ENCODE data around the gene SLC39A9.
A peak's percentile ranks its signal among the peaks of the same experiment; 100 is the strongest.

SLC39A9 gene, protein sequence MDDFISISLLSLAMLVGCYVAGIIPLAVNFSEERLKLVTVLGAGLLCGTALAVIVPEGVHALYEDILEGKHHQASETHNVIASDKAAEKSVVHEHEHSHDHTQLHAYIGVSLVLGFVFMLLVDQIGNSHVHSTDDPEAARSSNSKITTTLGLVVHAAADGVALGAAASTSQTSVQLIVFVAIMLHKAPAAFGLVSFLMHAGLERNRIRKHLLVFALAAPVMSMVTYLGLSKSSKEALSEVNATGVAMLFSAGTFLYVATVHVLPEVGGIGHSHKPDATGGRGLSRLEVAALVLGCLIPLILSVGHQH

DNA sequence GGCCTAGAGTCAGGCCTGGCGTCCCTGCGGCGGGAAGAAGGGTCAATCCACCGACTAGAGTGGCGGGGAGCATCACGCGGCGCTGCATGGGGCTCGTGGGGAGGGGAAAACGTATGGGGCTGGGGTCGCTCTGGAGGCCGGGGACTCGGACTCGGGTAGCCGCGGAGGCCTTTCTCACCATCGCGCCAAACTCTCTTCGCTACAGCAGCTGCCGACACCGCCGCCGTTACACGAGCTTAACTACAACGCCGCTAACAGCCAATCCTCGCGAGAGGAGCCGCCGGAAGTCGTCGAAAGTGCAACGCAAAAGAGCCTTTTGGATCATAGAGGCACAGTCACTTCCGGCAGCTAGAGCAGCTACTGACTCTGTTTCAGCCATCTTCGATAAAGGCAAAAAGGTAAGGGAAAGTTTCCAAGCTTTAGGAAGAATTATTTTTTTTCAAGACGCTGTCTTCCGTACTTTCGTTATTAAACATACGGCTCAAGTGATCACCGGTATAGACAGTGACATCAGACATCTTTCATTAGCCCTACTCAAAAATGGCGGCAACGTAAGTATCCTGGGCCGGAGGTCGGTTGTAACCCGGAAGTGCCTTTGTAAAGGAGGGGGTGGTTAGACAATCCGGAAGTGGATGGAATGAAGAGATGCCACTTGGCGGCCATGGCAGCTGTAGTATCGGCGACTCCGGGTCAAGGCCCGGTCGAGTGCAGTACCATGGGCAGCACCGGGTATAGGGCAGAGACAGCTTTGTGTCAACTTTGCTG lies at the start of gene SLC39A9, which contains the start of gene ERH:
SLC39A9 (plus strand) TSS at position 640 of the 765 bp plus-strand sequence. CDS start 678 bp downstream, outside the sequence.
ERH (minus strand) TSS at position 247 of the 765 bp plus-strand sequence; CDS start at position 181, 66 bp downstream.
- peak within 1 kb of the TSS; percentile 86 for H3K4me3 ChIP-seq
- peaks cover 63% of the 10 kb centered on the region for H3K4me1 ChIP-seq
- no peak for TF ChIP-seq Cebpa-rat (IDR thresholded peaks at IDR 0.05)
- H3K36me3 ChIP-seq: peaks cover 36% of the 10 kb centered on the region
- H3K27ac ChIP-seq: peak within 1 kb of the TSS; percentile 98
- no peaks in the 10 kb centered on the region for H3K27me3 ChIP-seq
- peak within 1 kb of the TSS; percentile 94 for H3K4me2 ChIP-seq
- no peaks in the 10 kb centered on the region for H3K9me3 ChIP-seq
- peaks cover 63% of the 10 kb centered on the region for H4K20me1 ChIP-seq
- H3K9ac ChIP-seq: peak within 1 kb of the TSS; percentile 99

DNA sequence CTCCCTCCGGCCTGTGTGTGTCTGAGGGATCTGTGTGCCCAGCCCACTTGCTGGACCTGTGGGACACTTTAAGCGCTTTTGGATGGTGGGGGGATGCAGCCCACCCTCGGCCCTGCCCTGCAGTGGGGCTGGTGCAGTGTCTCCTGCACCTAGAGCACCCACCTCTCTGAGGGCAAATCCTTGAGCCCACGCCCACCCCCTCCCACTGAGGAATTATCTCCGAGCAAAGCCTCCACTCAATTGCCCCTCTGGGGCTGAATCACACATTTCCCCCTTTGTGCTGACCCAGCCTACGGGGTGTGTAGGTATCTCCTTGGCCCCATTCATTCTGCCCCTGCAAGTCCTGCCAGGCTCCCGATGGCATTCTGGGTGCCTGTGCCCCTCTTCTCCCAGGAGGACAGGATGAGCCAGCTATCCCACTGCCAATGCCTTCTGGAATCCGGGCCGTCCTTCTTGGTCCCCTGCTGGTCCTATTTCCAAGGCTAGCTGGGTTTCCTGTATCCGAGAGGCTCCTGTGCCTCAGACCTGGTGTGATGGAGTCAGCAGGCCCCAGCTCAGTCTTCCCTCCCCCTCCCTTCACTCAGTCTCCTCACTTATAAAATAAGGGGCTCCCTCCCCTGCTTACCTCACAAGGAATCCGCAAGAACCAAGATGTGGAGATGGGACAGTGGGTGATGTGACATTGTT lies 49.3 kb upstream of the SLC39A9 start:
- no peak overlapping the region for H3K4me3 ChIP-seq
- TF ChIP-seq Cebpa-rat (IDR thresholded peaks at IDR 0.05): no peak
- no peaks in the 10 kb centered on the region for H3K36me3 ChIP-seq
- no peak overlapping the region for H3K9ac ChIP-seq
- H4K20me1 ChIP-seq: no peaks in the 10 kb centered on the region
- no peak overlapping the region for H3K4me2 ChIP-seq
- H3K4me1 ChIP-seq: peaks cover 15% of the 10 kb centered on the region
- no peaks in the 10 kb centered on the region for H3K9me3 ChIP-seq
- no peaks in the 10 kb centered on the region for H3K27me3 ChIP-seq
- H3K27ac ChIP-seq: no peak overlapping the region

DNA sequence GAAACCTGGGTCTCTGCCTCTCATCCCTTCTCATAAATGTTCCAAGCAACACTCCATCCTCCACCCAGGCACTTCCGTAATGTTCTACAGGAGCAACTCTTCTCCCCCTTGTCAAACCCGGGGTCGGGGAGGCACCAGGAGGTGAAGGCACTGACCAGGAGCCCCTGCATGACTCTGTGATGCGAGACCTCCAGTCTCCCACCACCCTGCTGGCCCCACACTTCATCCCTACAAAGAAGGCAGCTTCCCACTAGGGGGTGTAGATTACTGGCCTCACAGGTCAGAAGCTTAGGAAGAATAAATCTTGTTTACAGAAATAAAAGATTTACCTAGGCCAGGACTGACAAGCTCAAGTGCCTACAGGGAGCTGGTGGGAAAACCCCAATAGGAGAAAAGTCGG lies 47.6 kb upstream of the SLC39A9 start:
- no peaks in the 10 kb centered on the region for H4K20me1 ChIP-seq
- peaks cover 19% of the 10 kb centered on the region for H3K4me1 ChIP-seq
- H3K9ac ChIP-seq: no peak overlapping the region
- H3K4me2 ChIP-seq: no peak overlapping the region
- H3K9me3 ChIP-seq: no peaks in the 10 kb centered on the region
- TF ChIP-seq Cebpa-rat (IDR thresholded peaks at IDR 0.05): no peak
- H3K27ac ChIP-seq: no peak overlapping the region
- H3K36me3 ChIP-seq: no peaks in the 10 kb centered on the region
- H3K27me3 ChIP-seq: no peaks in the 10 kb centered on the region
- H3K4me3 ChIP-seq: no peak overlapping the region

DNA sequence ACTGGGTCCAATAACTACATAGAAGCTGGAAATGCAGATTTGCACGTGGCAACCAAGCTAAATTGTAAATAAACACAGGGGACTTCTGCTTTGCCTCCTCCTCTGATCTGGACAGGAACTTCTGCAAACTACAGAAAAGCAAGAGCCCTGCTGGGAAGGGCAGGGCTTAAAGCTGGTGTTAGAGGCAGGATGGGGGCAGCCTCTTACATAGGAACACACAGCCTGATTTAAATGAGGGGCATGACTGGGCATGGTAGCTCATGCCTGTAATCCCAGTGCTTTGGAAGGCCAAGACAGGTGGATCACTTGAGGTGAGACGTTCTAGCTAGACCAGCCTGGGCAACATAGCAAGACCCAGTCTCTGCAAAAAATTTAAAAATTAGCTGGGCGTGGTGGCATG lies 47.1 kb upstream of the SLC39A9 start:
- Histone ChIP-seq H4K20me1 (no peaks in the 10 kb centered on the region), H3K4me3 (no peak overlapping the region), H3K27ac (no peak overlapping the region), H3K4me1 (peaks cover 19% of the 10 kb centered on the region), H3K4me2 (no peak overlapping the region), H3K36me3 (no peaks in the 10 kb centered on the region), H3K9ac (no peak overlapping the region), H3K27me3 (no peaks in the 10 kb centered on the region), H3K9me3 (no peaks in the 10 kb centered on the region)
- TF ChIP-seq Cebpa-rat (IDR thresholded peaks at IDR 0.05): no peak

DNA sequence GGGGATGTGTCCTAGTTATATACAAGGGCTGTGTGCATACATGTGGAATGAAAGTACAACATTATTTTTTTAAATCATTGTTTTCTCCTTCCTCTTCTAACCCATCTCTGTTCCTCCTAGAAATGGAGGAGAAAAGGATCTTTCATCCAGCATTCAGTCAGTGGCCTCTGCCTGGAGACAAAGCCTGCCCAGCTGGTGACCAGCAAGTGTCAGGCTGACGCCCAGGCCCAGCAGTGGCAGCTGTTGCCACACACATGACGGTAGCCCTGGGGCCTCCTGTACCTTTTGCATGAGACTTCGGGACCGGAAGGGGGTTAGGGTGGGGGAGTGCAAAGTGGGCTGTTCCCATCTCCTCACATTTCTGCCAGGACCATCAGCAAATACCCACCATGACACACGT lies 46.6 kb upstream of the SLC39A9 start:
- H3K27me3 ChIP-seq: no peaks in the 10 kb centered on the region
- TF ChIP-seq Cebpa-rat (IDR thresholded peaks at IDR 0.05): no peak
- no peaks in the 10 kb centered on the region for H3K9me3 ChIP-seq
- no peak overlapping the region for H3K4me2 ChIP-seq
- no peaks in the 10 kb centered on the region for H4K20me1 ChIP-seq
- no peaks in the 10 kb centered on the region for H3K36me3 ChIP-seq
- no peak overlapping the region for H3K27ac ChIP-seq
- H3K9ac ChIP-seq: no peak overlapping the region
- H3K4me1 ChIP-seq: peaks cover 19% of the 10 kb centered on the region
- H3K4me3 ChIP-seq: no peak overlapping the region

DNA sequence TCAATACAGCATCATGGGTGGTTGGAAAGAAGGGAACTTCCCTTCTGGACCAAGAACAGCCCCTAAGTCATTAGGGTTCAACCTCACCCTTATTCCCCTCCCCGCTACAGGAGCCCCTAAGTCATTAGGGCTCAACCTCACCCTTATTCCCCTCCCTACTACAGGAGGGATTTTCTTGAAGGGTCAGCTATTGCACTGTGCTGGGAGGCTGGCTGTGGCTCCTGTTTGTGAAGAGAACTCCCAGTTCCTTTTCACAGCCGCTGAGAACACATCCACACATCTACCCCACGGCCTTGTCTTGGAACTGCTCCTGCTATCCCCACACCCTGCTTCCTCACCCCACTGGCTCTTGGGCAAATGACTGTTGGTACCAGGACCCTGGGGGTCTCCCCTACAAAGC lies 45.3 kb upstream of the SLC39A9 start:
- Histone ChIP-seq H3K27me3 (no peaks in the 10 kb centered on the region), H3K4me2 (no peak overlapping the region), H3K4me1 (peaks cover 22% of the 10 kb centered on the region), H3K36me3 (no peaks in the 10 kb centered on the region), H3K4me3 (no peak overlapping the region), H4K20me1 (no peaks in the 10 kb centered on the region), H3K9ac (no peak overlapping the region), H3K27ac (no peak overlapping the region), H3K9me3 (no peaks in the 10 kb centered on the region)
- TF ChIP-seq Cebpa-rat (IDR thresholded peaks at IDR 0.05): no peak

DNA sequence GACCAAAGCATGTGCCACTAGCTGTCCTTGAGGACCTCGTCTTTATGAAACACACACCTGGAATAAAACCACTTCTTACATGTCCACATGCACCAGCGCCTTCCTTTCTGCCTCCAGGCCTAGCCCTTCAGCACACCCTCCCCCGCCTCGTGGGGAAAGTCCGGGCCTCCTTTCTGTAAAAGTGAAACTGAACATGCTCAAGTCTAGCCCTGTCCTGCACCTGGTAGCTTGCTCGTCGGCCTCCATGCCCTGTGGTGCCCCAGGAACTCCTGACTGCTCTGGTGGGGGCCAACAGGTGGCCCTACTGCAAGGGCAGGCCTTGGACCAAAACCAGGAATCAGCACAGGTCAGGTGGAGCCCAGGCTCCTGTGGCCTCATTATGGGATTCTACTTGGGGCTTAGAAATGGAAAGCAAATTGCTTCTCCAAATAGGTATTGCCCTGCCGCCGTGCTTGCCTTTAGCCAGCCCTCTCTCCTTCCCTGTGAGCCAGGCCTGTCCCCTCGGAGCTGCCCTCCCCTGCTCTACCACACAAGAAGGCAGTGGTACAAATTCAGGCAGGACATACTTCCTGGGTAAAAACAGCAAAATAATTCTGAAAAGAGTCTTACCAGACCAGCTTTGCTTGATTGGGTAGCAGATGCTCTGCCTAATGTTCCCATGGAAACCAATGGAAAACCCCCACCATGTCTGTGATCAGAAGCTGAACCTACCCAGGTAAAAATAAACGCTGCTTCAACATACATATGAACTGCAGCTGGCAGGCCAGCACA lies 43.9 kb upstream of the SLC39A9 start:
- Histone ChIP-seq H3K4me3 (no peak overlapping the region), H3K27me3 (no peaks in the 10 kb centered on the region)
- TF ChIP-seq Cebpa-rat (IDR thresholded peaks at IDR 0.05): no peak

DNA sequence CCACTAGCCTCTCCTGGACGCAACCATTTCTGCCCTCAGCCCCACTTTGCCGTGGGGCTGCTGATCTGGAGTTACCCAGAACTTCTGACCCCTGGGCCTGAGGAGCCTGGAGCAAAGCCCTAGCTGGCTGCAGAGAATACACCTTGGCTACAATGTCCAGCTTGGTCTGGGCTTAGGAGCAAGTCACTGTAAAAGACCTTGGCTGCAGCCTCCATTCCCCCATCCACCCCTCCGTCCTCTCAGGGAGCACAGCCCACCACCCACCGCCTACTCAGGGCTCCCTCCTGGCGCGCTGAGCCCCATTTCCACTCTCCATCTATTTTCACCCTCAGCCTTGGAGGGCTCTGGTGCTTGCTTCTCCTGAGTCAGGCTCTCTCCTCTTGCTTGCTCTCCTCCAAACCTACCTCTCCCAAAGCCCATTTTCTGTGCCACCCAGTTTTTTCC lies 43.3 kb upstream of the SLC39A9 start:
- H3K4me1 ChIP-seq: peaks cover 29% of the 10 kb centered on the region
- peak overlapping the region; percentile 54; the same call in 1 of the 2 replicates for H3K27ac ChIP-seq
- no peaks in the 10 kb centered on the region for H3K27me3 ChIP-seq
- H3K9me3 ChIP-seq: no peaks in the 10 kb centered on the region
- H3K36me3 ChIP-seq: no peaks in the 10 kb centered on the region
- peak overlapping the region; percentile 64; the same call in 1 of the 2 replicates for H3K4me2 ChIP-seq
- H3K9ac ChIP-seq: no peak overlapping the region
- H3K4me3 ChIP-seq: no peak overlapping the region
- no peaks in the 10 kb centered on the region for H4K20me1 ChIP-seq
- TF ChIP-seq Cebpa-rat (IDR thresholded peaks at IDR 0.05): no peak

More for the DNA sequence above, 43.9 kb upstream of the SLC39A9 start:
- H4K20me1 ChIP-seq: no peaks in the 10 kb centered on the region
- peak overlapping the region; percentile 11; the same call in 1 of the 2 replicates for H3K9ac ChIP-seq
- no peaks in the 10 kb centered on the region for H3K36me3 ChIP-seq
- peak overlapping the region; percentile 64 for H3K4me2 ChIP-seq
- H3K27ac ChIP-seq: peak overlapping the region; percentile 54
- H3K9me3 ChIP-seq: no peaks in the 10 kb centered on the region
- H3K4me1 ChIP-seq: peaks cover 29% of the 10 kb centered on the region
